ES-I3 (cell line): ENCODE data around the gene STK32B.
"Not testable (repeated sequence)": the region's sequence is repeated elsewhere in the genome, so short reads cannot be mapped to it uniquely, and the experiment has no call there.

Source experiments
- H3K36me3 ChIP-seq: 2 replicates; pipeline ENCODE4 v1.6.1; 2013; ENCODE audit warnings: mild to moderate bottlenecking, low read length, control low read depth, moderate library complexity; ENCODE audit not compliant: insufficient read depth
- H3K4me1 ChIP-seq: 2 replicates; pipeline ENCODE4 v1.6.1; 2013; ENCODE audit warnings: mild to moderate bottlenecking, control low read depth, low read length; ENCODE audit not compliant: insufficient read depth
- H3K9ac ChIP-seq: 2 replicates; pipeline ENCODE4 v1.6.1; 2013; ENCODE audit warnings: low read depth, mild to moderate bottlenecking, low read length, moderate library complexity
- H3K9me3 ChIP-seq: 2 replicates; pipeline ENCODE4 v1.6.1; 2013; ENCODE audit warnings: mild to moderate bottlenecking, low read length, moderate library complexity; ENCODE audit not compliant: control insufficient read depth, insufficient read depth

Gene STK32B

DNA sequence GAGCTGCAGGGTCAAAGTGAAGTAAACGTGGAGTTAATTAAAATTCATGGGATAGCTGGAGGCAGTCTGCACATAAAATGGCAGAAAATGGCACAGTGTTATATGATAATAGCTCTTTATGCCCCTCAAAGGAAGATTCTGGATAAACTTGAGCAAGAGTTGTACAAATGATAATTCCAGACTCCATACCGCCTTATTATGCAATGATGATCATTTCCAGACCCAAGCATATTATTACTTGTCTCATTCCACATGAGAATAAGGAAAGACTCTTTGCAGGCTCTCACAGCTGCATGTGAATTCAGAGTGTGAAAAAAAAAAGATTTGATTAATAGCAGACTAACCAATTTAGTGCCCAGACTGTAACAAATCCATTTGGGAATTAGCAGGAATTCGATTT lies 105.4 kb downstream of the STK32B start:
- no peaks in the 10 kb centered on the region; the same call in 1 of the 2 replicates for H3K36me3 ChIP-seq
- H3K4me1 ChIP-seq, result no peaks in the 10 kb centered on the region; the same call in 1 of the 2 replicates
- H3K9ac ChIP-seq, result no peak overlapping the region
- H3K9me3 ChIP-seq, result no peaks in the 10 kb centered on the region

- Histone ChIP-seq H3K9me3 (no peaks in the 10 kb centered on the region), H3K36me3 (no peaks in the 10 kb centered on the region), H3K4me1 (no peaks in the 10 kb centered on the region; the same call in 1 of the 2 replicates), H3K9ac (no peak overlapping the region)
Measured at GRCh38 chr4:5157791-5158770, 106.8 kb downstream of the STK32B start.

DNA sequence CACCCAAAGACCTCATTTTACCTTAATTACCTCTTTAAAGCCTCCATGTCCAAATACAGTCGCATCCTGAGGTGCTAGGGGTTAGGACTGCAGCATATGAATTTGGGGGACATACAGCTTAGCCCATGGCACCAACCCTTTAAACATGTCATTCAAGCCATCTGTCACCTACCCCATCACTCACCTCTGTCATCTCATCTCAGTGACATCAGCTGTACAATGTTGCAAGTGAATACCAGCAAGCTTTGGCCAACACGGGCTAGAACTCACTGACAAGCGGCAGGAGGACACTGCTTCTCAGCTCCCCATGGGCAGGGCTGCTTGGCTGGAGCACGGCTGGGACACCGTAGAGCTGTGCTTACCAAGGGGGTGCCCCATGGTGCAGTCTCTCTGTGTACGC lies 107.5 kb downstream of the STK32B start:
- Histone ChIP-seq H3K36me3 (no peaks in the 10 kb centered on the region), H3K9me3 (no peaks in the 10 kb centered on the region), H3K9ac (no peak overlapping the region), H3K4me1 (no peaks in the 10 kb centered on the region; the same call in 1 of the 2 replicates)

DNA sequence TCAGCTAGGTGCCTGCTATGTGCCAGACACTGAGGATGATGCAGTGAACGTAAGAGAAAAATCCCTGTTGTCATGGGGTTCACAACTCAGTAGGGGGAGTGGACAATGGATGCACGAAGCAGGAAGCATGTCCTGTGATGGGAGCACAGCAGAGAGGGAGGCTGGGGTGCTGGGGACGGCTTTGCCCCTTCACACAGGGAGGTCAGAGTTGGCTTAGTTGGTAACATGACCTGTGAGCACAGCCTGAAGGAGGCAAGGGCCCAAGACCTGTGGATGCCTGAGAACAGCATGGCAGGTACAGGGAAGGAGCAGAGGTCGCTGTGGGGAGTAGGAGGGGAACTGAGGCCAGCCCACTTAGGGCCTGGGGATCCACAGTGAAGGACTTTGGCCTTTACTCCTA lies 109.4 kb downstream of the STK32B start:
- no peaks in the 10 kb centered on the region for H3K36me3 ChIP-seq
- H3K4me1 ChIP-seq, result peaks cover 6% of the 10 kb centered on the region; the same call in 1 of the 2 replicates
- no peaks in the 10 kb centered on the region for H3K9me3 ChIP-seq
- H3K9ac ChIP-seq, result no peak overlapping the region

DNA sequence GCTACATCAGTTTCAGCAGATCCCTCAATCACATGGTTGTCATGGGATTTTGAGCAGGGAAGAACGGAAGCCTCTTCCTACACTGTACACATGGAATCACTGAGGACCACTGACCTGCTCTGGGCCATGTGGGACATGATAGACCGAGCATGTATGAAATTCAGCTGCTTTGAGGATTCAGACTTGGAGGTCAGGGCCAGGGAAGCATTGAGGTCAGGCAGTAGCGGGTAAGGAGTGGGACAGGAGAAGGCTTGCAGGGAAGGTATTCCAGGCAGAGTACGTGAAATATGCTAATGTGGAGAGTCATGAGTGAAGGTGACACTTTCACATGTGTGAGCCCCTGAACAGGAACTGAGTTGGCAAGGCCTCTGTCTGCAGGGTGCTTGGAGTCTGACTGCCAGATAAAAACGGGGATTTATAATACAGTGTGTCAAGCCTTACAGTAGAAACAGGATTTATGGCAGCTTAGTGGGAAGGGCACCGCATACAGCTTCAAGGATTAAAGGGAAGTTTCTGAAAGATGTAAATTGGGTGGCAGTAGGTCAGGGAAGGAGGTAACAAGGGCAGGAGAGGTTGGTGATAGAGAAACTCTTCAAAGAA lies 111.7 kb downstream of the STK32B start:
- Histone ChIP-seq H3K9me3 (0 out of 2 replicates have a peak, but pooled peaks cover 2% of the 10 kb centered on the region), H3K36me3 (no peaks in the 10 kb centered on the region), H3K4me1 (peaks cover 12% of the 10 kb centered on the region; the same call in 1 of the 2 replicates)

DNA sequence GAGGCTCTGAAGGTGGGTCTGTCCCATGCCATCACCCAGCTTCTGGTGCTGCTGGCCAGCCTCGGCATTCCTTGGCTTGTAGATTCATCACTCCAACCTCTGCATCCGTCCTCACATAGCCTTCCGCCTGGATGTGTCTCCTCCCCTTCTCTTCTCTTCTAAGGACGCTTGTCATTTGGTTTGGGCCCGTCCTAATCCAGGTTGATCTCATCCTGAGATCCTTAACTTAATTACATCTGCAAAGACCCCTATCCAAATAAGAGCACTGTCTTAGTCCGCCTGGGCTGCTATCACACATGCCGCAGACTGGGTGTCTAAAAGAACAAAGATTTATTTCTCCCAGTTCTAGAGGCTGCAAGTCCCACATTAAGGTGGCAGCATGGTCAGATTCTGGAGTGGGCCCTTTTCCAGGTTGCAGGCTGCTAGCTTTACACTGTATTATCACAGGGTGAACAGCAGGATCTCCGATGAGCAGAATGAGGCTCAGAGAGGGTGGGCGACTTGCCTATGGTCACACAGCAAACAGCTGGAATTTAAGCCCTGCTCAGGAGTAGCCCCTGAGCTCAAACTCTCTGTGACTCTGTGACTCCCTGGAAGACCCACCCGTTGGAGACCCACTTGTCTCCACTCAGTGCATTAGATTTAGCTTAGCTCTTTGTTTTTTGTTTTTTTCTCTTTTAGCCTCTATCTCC lies 113.1 kb downstream of the STK32B start:
- H3K9me3 ChIP-seq, result 0 out of 2 replicates have a peak, but pooled peaks cover 2% of the 10 kb centered on the region
- H3K4me1 ChIP-seq, result peaks cover 12% of the 10 kb centered on the region; the same call in 1 of the 2 replicates
- no peaks in the 10 kb centered on the region for H3K36me3 ChIP-seq
- no peak overlapping the region for H3K9ac ChIP-seq

More for the DNA sequence above, 111.7 kb downstream of the STK32B start:
- H3K9ac ChIP-seq, result no peak overlapping the region

DNA sequence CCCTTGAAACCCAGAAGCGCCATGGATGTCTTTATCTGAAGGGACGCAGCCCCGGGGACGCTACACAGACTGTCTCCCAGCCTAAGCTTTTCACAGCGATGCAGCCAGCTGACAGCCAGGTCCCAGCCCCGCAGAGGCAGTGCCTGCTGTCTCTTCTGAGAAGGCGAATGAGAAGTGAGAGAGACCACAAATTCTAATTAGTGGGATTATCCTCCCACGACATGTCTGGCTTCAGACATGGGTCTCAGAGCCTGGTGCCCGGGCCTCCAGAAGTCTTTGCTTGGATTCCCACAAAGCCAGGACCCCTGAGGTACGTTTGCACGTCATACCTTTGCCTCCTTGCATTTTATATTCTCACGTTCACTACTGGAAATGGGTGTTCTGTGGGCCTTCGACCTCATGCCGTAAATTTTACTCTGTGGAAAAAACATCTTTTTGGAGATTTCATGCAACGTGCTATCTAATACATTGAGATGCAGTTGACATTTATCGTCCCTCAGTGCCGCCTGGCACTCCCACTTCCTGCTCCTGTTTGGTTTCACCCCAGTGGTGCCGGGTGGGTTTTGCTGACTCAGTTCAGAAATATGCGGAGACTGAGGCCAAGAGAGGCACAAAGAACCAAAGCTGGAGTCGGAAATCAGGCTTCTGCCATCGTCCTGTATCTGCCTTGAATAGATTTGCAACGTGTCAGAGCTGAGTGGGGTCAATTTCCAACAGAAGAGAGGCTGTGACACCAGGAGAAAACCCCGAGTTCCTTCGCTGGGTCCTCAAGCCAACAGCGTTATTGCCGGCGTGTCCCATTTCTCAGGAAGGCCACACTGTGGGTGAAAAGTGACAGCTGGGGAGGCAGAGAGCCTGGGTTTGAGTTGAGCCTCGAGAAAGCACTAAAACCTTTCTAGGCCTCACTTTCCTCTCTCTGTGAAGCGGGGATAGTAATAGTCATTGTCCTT lies 114.4 kb downstream of the STK32B start:
- no peaks in the 10 kb centered on the region for H3K36me3 ChIP-seq
- 0 out of 2 replicates have a peak, but pooled peaks cover 2% of the 10 kb centered on the region for H3K9me3 ChIP-seq
- no peak overlapping the region for H3K9ac ChIP-seq
- peaks cover 12% of the 10 kb centered on the region; the same call in 1 of the 2 replicates for H3K4me1 ChIP-seq

GRCh38 chr4:5166377-5166776 lies 115.1 kb downstream of the STK32B start:
- peaks cover 12% of the 10 kb centered on the region; the same call in 1 of the 2 replicates for H3K4me1 ChIP-seq
- H3K9ac ChIP-seq, result no peak overlapping the region
- no peaks in the 10 kb centered on the region for H3K36me3 ChIP-seq
- 0 out of 2 replicates have a peak, but pooled peaks cover 2% of the 10 kb centered on the region for H3K9me3 ChIP-seq

DNA sequence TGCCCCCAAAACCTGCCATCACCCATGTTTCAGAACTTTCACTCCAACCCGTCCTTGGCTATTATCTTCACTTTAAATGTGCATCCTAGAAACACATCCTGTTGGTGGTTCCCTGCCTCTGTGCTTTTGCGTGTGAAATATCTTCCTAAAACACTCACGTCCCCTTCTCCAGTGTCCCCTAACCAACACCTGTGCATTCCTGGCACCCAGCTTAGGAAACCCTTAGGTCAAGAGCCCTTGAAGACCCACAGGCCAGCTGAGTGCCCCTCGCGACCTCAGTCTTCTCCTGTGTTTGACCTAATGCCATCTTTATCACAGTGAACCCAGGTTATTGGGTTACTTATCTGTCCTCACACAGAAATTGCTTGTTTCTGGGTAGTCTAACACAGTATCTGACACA lies 117.6 kb downstream of the STK32B start:
- Histone ChIP-seq H3K36me3 (no peaks in the 10 kb centered on the region), H3K9me3 (0 out of 2 replicates have a peak, but pooled peaks cover 2% of the 10 kb centered on the region), H3K4me1 (peaks cover 12% of the 10 kb centered on the region; the same call in 1 of the 2 replicates), H3K9ac (no peak overlapping the region)

DNA sequence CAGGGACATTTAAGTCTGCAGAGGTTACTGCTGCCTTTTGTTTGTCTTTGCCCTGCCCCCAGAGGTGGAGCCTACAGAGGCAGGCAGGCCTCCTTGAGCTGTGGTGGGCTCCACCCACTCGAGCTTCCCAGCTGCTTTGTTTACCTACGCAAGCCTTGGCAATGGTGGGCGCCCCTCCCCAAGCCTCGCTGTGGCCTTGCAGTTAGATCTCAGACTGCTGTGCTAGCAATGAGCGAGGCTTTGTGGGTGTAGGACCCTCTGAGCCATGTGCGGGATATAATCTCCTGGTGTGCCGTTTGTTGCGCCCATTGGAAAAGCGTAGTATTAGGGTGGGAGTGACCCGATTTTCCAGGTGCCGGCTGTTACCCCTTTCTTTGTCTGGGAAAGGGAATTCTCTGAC lies 124.6 kb downstream of the STK32B start:
- not testable (repeated sequence) for H3K36me3 ChIP-seq, H3K4me1 ChIP-seq, H3K9me3 ChIP-seq, H3K9ac ChIP-seq

DNA sequence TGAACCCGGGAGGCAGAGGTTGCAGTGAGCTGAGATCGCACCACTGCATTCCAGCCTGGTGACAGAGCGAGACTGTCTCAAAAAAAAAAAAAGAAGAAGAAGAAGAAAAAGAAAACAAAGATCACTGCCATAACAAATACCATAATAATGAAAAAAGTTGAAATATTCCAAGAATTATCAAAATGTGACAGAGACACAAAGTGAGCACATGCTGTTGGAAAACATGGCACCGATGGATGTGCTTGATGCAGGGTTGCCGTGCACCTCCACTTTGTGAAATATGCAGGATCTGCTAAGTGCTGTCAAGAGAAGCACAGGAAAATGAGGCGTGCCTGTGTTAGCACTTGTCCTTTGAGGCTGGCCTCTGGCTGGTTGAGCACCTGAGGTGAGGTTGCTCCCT lies 133.3 kb downstream of the STK32B start:
- no peak overlapping the region for H3K9ac ChIP-seq
- H3K36me3 ChIP-seq, result no peaks in the 10 kb centered on the region
- H3K9me3 ChIP-seq, result no peaks in the 10 kb centered on the region
- H3K4me1 ChIP-seq, result no peaks in the 10 kb centered on the region

- H3K36me3 ChIP-seq, result no peaks in the 10 kb centered on the region
- H3K9ac ChIP-seq, result no peak overlapping the region
- no peaks in the 10 kb centered on the region for H3K4me1 ChIP-seq
- H3K9me3 ChIP-seq, result no peaks in the 10 kb centered on the region
Measured at GRCh38 chr4:5185551-5185950, 134.3 kb downstream of the STK32B start.

- H3K9me3 ChIP-seq, result no peaks in the 10 kb centered on the region
- H3K9ac ChIP-seq, result no peak overlapping the region
- no peaks in the 10 kb centered on the region for H3K36me3 ChIP-seq
- H3K4me1 ChIP-seq, result no peaks in the 10 kb centered on the region
Measured at GRCh38 chr4:5186271-5187064, 135.2 kb downstream of the STK32B start.
